GM23248 (cell line): Measurements from ENCODE around the gene RNF217. TPM values are rescaled to one million over a fixed set of nuclear protein-coding genes. Genes with fewer than 3 reads are reported as not detected.
"Not testable (repeated sequence)": the region's sequence is repeated elsewhere in the genome, so short reads cannot be mapped to it uniquely, and the experiment has no call there.

Experiments used
- DNase-seq: peaks from one replicate; pipeline ENCODE4 v3.0.0-alpha.2; 2015
- H2AFZ ChIP-seq: fragments of 200-600 bp; sonication (generic); 2 replicates; pipeline ENCODE4 v1.6.1; 2016; ENCODE audit warnings: antibody characterized with exemption
- H3F3A ChIP-seq: fragments of 200-600 bp; sonication (generic); 2 replicates; pipeline ENCODE4 v1.6.1; 2016; ENCODE audit warnings: mild to moderate bottlenecking, antibody characterized with exemption, mixed run types; ENCODE audit not compliant: insufficient read depth
- H3K27ac ChIP-seq: fragments of 200-600 bp; sonication (generic); 2 replicates; pipeline ENCODE4 v1.5.1; 2016; ENCODE audit warnings: mild to moderate bottlenecking
- H3K27me3 ChIP-seq: fragments of 200-600 bp; sonication (generic); replicated peaks from 2 replicates; pipeline ENCODE4 v1.6.1; 2016; ENCODE audit warnings: mild to moderate bottlenecking; ENCODE audit not compliant: insufficient read depth
- H3K36me3 ChIP-seq: fragments of 200-600 bp; sonication (generic); 2 replicates; pipeline ENCODE4 v1.6.1; 2016; ENCODE audit warnings: low read depth, mild to moderate bottlenecking
- H3K4me1 ChIP-seq: fragments of 200-600 bp; sonication (generic); 2 replicates; pipeline ENCODE4 v1.6.1; 2016; ENCODE audit warnings: mild to moderate bottlenecking; ENCODE audit not compliant: insufficient read depth
- H3K4me2 ChIP-seq: fragments of 200-600 bp; sonication (generic); one replicate; pipeline ENCODE4 v1.6.1; 2016; ENCODE audit warnings: mild to moderate bottlenecking; ENCODE audit not compliant: unreplicated experiment
- H3K4me3 ChIP-seq: fragments of 200-600 bp; sonication (generic); 2 replicates; pipeline ENCODE4 v1.5.1; 2016; ENCODE audit warnings: mild to moderate bottlenecking
- H3K79me2 ChIP-seq: fragments of 200-600 bp; sonication (generic); 2 replicates; pipeline ENCODE4 v1.6.1; 2016; ENCODE audit warnings: mild to moderate bottlenecking; ENCODE audit not compliant: insufficient read depth
- H3K9ac ChIP-seq: fragments of 200-600 bp; sonication (generic); 2 replicates; pipeline ENCODE4 v1.6.1; 2016; ENCODE audit warnings: mild to moderate bottlenecking
- H3K9me2 ChIP-seq: fragments of 200-600 bp; sonication (generic); 2 replicates; pipeline ENCODE4 v1.6.1; 2016; ENCODE audit warnings: mixed run types, mild to moderate bottlenecking, moderate library complexity; ENCODE audit not compliant: insufficient read depth
- H3K9me3 ChIP-seq: fragments of 200-600 bp; sonication (generic); one replicate; pipeline ENCODE4 v1.6.1; 2017; ENCODE audit warnings: low read depth
- H4K20me1 ChIP-seq: fragments of 200-600 bp; sonication (generic); 2 replicates; pipeline ENCODE4 v1.6.0; 2016; ENCODE audit not compliant: insufficient read depth
- EZH2 ChIP-seq: fragments of 200-600 bp; sonication (generic); IDR thresholded peaks from 2 replicates; pipeline ENCODE4 v1.6.1; 2018; ENCODE audit warnings: antibody characterized with exemption, mild to moderate bottlenecking; ENCODE audit not compliant: insufficient read depth, poor library complexity, severe bottlenecking
- EZH2phosphoT487 ChIP-seq: fragments of 200-600 bp; sonication (generic); IDR thresholded peaks from 2 replicates; pipeline ENCODE4 v1.6.1; 2018; ENCODE audit warnings: antibody characterized with exemption, moderate library complexity, mild to moderate bottlenecking, low read depth; ENCODE audit not compliant: insufficient read depth
- WGBS, 2 experiments: methylation state at CpG; one replicate each; pipeline ENCODE4 v1.1.6; 2015 to 2017; ENCODE audit warnings: low lambda C conversion rate in 2 of 2, low coverage in 1 of 2; ENCODE audit errors: missing lambda C conversion rate in 2 of 2; 5-methylcytosine and 5-hydroxymethylcytosine counted together
- in situ Hi-C: fragments of 300-500 bp; cut with MboI; formaldehyde crosslinking; loops from 2 replicates; pipeline ENCODE4 v1.15.0; 2020
- polyA plus RNA-seq: library from polyadenylated mRNA; unstranded; fragments of >200 nt; fragmentation: Nextera tagmentation; extraction: Ambion mirVana; gene quantifications from 2 replicates; pipeline ENCODE4 v1.2.1, GENCODE V29; 2016
- total RNA-seq: library from RNA; depleted of rRNA; stranded (reverse); fragments of >200 nt; shearing (Covaris generic); gene quantifications from 2 replicates; pipeline ENCODE4 v1.2.3, GENCODE V29; 2014

RNF217 gene
- total and polyA plus RNA-seq, 2 experiments from 2014 or later, result 3.2 to 10.9 TPM

- no peak overlapping the region for H3K27ac ChIP-seq
- H3K36me3 ChIP-seq, result 0 out of 2 replicates have a peak, but pooled peaks cover 3% of the 10 kb centered on the region
- H2AFZ ChIP-seq, result no peak overlapping the region
- 97 to 98% methylated on average over 3 of the region's 3 CpGs for WGBS, 2 experiments
- H3K4me3 ChIP-seq, result no peak overlapping the region
- no peaks in the 10 kb centered on the region for H3K4me1 ChIP-seq
- TF ChIP-seq EZH2phosphoT487 (no peak), EZH2 (no peak)
- no peak overlapping the region for H3K4me2 ChIP-seq
- H3K79me2 ChIP-seq, result peaks cover 4% of the 10 kb centered on the region; the same call in 1 of the 2 replicates
- H3K9me3 ChIP-seq, result no peaks in the 10 kb centered on the region
- H3K9me2 ChIP-seq, result no peaks in the 10 kb centered on the region
- no peaks in the 10 kb centered on the region for H3K27me3 ChIP-seq
- no peak for DNase-seq
- in situ Hi-C loops, result no loop called here
- no peaks in the 10 kb centered on the region for H3F3A ChIP-seq
- no peak overlapping the region for H3K9ac ChIP-seq
- H4K20me1 ChIP-seq, result no peaks in the 10 kb centered on the region
Measured at GRCh38 chr6:125066964-125067363, 104.7 kb downstream of the RNF217 start.

- H3K4me3 ChIP-seq, result no peak overlapping the region
- no peaks in the 10 kb centered on the region for H3F3A ChIP-seq
- no peaks in the 10 kb centered on the region for H3K9me3 ChIP-seq
- no peaks in the 10 kb centered on the region for H4K20me1 ChIP-seq
- 0 out of 2 replicates have a peak, but pooled peaks cover 3% of the 10 kb centered on the region for H3K36me3 ChIP-seq
- no peak overlapping the region for H3K4me2 ChIP-seq
- in situ Hi-C loops, result no loop called here
- DNase-seq, result no peak
- no peak overlapping the region for H3K27ac ChIP-seq
- no peak overlapping the region for H2AFZ ChIP-seq
- no peaks in the 10 kb centered on the region for H3K27me3 ChIP-seq
- no peaks in the 10 kb centered on the region for H3K4me1 ChIP-seq
- TF ChIP-seq EZH2phosphoT487 (no peak), EZH2 (no peak)
- H3K79me2 ChIP-seq, result peaks cover 4% of the 10 kb centered on the region; the same call in 1 of the 2 replicates
- H3K9me2 ChIP-seq, result no peaks in the 10 kb centered on the region
- WGBS, 2 experiments, result 97 to 100% methylated on average over 1 of the region's 1 CpG
- H3K9ac ChIP-seq, result no peak overlapping the region
Measured at GRCh38 chr6:125067552-125067951, 105.3 kb downstream of the RNF217 start.

GRCh38 chr6:125073071-125073470 lies 110.8 kb downstream of the RNF217 start:
- Histone ChIP-seq H2AFZ (no peak overlapping the region), H3K4me1 (no peaks in the 10 kb centered on the region), H3K27me3 (no peaks in the 10 kb centered on the region), H4K20me1 (no peaks in the 10 kb centered on the region), H3K4me2 (no peak overlapping the region), H3K79me2 (peaks cover 4% of the 10 kb centered on the region; the same call in 1 of the 2 replicates), H3K9me3 (no peaks in the 10 kb centered on the region), H3K9me2 (no peaks in the 10 kb centered on the region), H3F3A (no peaks in the 10 kb centered on the region), H3K4me3 (no peak overlapping the region), H3K27ac (no peak overlapping the region), H3K9ac (no peak overlapping the region), H3K36me3 (0 out of 2 replicates have a peak, but pooled peaks cover 12% of the 10 kb centered on the region)
- in situ Hi-C loops, result no loop called here
- DNase-seq, result no peak
- WGBS, 2 experiments, result 97 to 98% methylated on average over 3 of the region's 3 CpGs
- TF ChIP-seq EZH2, result no peak
- TF ChIP-seq EZH2phosphoT487, result no peak

GRCh38 chr6:125074120-125074519 lies 111.9 kb downstream of the RNF217 start:
- no peaks in the 10 kb centered on the region for H3K4me1 ChIP-seq
- no peak overlapping the region for H3K27ac ChIP-seq
- no peak overlapping the region for H3K4me2 ChIP-seq
- H3F3A ChIP-seq, result no peaks in the 10 kb centered on the region
- H3K36me3 ChIP-seq, result 0 out of 2 replicates have a peak, but pooled peaks cover 12% of the 10 kb centered on the region
- H3K4me3 ChIP-seq, result no peak overlapping the region
- no peak for DNase-seq
- TF ChIP-seq EZH2phosphoT487 (no peak), EZH2 (no peak)
- no peak overlapping the region for H3K9ac ChIP-seq
- WGBS, 2 experiments, result 99% methylated on average over 3 of the region's 3 CpGs
- in situ Hi-C loops, result no loop called here
- H3K9me2 ChIP-seq, result no peaks in the 10 kb centered on the region
- H4K20me1 ChIP-seq, result no peaks in the 10 kb centered on the region
- H3K27me3 ChIP-seq, result no peaks in the 10 kb centered on the region
- H3K9me3 ChIP-seq, result no peaks in the 10 kb centered on the region
- H3K79me2 ChIP-seq, result no peaks in the 10 kb centered on the region
- no peak overlapping the region for H2AFZ ChIP-seq

GRCh38 chr6:125075073-125075472 lies 112.8 kb downstream of the RNF217 start:
- H4K20me1 ChIP-seq, H3K4me1 ChIP-seq, H3F3A ChIP-seq, H3K4me2 ChIP-seq, H3K9me3 ChIP-seq, in situ Hi-C loops, H3K79me2 ChIP-seq, H3K9ac ChIP-seq, H3K27me3 ChIP-seq, DNase-seq, H3K4me3 ChIP-seq, H2AFZ ChIP-seq, H3K9me2 ChIP-seq, H3K27ac ChIP-seq: not testable (repeated sequence)
- 98 to 100% methylated on average over 2 of the region's 2 CpGs for WGBS, 2 experiments
- H3K36me3 ChIP-seq, result 0 out of 2 replicates have a peak, but pooled peaks cover 12% of the 10 kb centered on the region
